GM19239 (cell line): ENCODE results near the gene CYP1A1.

Source experiments
- DNase-seq: peaks from one replicate; pipeline ENCODE4 v3.0.0; 2011; ENCODE audit warnings: low spot score; ENCODE audit not compliant: insufficient read length
- FAIRE-seq: peaks from 2 replicates; lab custom pipeline; 2011; peaks lifted over from hg19 to GRCh38; lab: Jason Lieb, UNC

CYP1A1 gene

GRCh38 chr15:74725225-74725774 lies at the start of gene CYP1A1:
TSS of gene CYP1A1 (minus strand) at chr15:74725528. CDS start at chr15:74723097, 2,431 bp downstream.
- FAIRE-seq (peak; percentile 76), DNase-seq (no peak)

DNA sequence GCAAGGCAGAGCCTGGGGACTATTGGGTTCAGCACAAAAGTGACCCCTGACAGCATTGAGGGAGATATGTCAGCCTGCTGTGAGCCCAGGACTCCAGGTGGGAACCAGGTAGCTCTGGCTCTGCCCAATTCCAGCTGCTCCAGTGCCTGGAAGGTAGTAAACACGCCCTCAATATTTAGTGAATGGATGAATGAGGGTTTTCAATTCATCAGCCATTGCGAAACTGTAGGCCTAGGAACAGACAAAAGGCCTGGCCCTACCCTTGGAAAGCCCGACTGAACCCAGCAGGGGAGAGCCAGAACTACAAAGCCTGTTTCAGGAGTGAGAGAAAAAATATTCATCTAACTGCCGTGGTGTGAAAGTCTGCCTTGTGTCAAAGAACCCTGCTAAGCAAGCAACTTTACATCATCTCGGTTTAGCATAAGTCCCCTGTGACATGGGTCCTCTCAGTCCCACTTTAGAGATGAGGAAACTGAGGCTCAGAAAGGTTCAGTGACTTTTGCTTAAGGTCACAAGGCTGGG lies 48.5 kb upstream of the CYP1A1 start:
- peak; percentile 64 for FAIRE-seq
- no peak for DNase-seq

- FAIRE-seq (no peak), DNase-seq (no peak)
Measured at GRCh38 chr15:74773329-74773728, 48.0 kb upstream of the CYP1A1 start.

DNA sequence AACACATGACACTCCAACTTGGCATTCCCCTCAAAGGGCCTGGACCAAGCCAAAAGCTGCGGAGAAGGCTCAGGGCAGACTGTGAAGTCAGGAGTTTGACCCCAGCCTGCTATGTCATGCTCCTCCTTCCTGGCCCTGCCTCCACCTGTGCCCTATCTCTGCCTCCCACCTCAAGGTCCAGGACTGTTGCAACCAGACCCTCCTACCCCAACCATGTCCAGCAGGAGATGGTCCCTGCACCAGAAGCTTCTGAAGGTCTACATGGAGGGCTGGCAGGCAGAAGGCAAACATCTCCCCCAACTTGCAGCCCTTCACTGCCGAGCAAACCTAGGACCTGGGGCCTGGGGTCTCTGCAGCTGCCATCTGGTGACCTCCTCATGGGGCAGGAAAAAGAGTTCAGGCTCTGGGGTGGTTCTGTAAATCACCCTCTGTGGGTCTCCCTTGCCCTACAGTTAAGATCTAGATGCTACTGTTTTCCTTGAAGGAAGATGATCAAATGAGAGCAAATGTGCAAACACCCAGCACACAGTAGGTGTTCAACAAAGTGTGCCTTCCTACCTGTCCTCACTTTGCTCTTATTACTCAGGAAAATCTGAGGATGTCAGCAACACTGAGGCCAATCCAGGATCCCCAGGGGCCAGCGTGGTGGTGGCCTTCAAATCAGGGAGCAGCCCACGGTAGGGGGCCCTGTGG lies 45.0 kb upstream of the CYP1A1 start:
- DNase-seq (no peak), FAIRE-seq (no peak)

- FAIRE-seq = no peak
Measured at GRCh38 chr15:74769463-74770025, 44.2 kb upstream of the CYP1A1 start.

GRCh38 chr15:74768771-74769342 lies 43.5 kb upstream of the CYP1A1 start:
- FAIRE-seq = peak; percentile 90
- peak; percentile 74 for DNase-seq

More at GRCh38 chr15:74769463-74770025, 44.2 kb upstream of the CYP1A1 start:
- DNase-seq = no peak

DNA sequence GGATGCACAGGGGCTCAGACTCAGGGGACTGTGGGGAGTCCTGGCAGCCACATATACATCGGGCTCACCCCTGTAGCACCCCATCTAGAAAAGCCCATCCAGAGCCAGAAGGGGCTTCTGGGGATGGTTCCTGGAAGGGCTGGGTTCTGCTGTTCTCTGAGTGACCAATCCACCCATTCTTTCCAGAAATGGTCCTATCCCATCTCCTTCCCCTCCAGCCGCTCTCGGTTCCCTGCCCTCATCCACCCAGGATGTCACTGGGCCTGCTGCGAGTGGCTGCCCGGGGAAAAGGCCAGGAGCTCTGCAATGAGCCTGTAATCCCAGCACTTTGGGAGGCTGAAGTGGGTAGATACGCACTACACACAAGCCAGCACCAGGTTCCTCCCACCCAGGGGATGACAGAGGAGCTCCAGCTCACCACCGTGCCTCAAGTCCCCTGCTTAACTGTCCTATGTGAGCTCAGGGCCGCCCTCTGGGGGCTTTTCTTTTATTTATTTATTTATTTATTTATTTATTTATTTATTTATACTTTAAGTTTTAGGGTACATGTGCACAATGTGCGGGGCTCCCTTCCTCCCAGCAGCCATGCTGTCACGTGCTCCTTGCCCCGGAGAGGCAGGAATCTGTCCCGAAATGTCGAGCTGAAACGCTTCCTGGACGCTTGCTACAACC lies 42.9 kb upstream of the CYP1A1 start:
- DNase-seq = no peak
- FAIRE-seq = no peak

GRCh38 chr15:74767167-74768098 lies 42.1 kb upstream of the CYP1A1 start:
- FAIRE-seq (no peak), DNase-seq (no peak)

DNA sequence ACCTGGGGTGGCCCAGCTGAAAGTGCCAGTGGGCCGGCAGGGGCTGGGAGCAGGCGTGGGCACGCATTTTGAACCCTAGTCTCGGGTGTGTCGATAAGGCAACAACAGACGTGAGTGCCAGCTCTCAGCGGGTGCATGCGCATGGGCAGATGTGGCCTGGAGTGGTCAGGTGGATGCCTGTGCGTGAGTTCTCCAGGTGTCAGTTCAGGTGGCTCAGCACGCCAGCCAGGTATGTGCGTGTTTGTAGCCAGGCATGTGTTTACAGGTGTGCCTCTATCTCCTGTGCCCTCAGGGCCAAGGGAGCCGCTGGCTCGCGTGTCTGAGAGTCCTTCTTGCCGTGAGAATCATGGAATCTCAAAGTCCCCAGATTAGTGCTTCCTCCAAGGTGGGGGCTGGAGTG lies 38.1 kb upstream of the CYP1A1 start:
- FAIRE-seq (no peak), DNase-seq (no peak)

DNA sequence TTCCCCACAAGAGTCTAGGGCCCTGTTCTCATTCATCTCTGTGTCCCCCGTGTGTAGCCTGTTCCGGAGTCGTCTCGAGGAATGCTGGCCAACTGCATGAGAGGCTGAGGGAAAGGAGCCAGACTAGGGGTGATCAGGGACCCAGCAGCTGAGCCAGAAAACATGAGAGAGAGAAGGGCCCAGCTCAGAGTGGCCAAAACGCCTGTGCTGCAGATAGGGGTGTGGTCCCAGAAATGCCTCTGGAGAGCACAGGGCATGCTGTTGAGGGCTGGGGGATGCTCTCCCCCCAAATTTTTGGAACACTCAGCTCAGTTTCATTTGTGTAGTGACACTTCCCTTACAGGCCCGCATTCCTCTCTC lies 37.4 kb upstream of the CYP1A1 start:
- no peak for FAIRE-seq
- no peak for DNase-seq

GRCh38 chr15:74758736-74759135 lies 33.4 kb upstream of the CYP1A1 start:
- FAIRE-seq (no peak), DNase-seq (no peak)

DNA sequence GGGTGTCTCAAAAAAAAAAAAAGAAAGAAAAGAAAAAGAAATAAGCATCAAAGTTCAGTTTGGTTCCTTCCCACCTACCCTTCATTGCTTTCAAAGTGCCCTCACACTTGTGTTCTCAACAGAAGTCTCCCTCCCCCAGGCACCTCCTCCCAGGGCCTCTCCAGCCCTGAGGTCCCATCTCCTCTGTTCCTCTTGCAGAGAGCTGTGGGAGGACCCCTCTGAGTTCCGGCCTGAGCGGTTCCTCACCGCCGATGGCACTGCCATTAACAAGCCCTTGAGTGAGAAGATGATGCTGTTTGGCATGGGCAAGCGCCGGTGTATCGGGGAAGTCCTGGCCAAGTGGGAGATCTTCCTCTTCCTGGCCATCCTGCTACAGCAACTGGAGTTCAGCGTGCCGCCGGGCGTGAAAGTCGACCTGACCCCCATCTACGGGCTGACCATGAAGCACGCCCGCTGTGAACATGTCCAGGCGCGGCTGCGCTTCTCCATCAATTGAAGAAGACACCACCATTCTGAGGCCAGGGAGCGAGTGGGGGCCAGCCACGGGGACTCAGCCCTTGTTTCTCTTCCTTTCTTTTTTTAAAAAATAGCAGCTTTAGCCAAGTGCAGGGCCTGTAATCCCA lies 29.4 kb upstream of the CYP1A1 start:
- DNase-seq (no peak), FAIRE-seq (no peak)

GRCh38 chr15:74752531-74752930 lies 27.2 kb upstream of the CYP1A1 start:
- no peak for DNase-seq
- FAIRE-seq = no peak

GRCh38 chr15:74752011-74752410 lies 26.7 kb upstream of the CYP1A1 start:
- DNase-seq = no peak

GRCh38 chr15:74750751-74751150 lies 25.4 kb upstream of the CYP1A1 start:
- DNase-seq = no peak
- FAIRE-seq = no peak

More at GRCh38 chr15:74752011-74752410, 26.7 kb upstream of the CYP1A1 start:
- no peak for FAIRE-seq

GRCh38 chr15:74749832-74750231 lies 24.5 kb upstream of the CYP1A1 start:
- no peak for DNase-seq
- FAIRE-seq = no peak

DNA sequence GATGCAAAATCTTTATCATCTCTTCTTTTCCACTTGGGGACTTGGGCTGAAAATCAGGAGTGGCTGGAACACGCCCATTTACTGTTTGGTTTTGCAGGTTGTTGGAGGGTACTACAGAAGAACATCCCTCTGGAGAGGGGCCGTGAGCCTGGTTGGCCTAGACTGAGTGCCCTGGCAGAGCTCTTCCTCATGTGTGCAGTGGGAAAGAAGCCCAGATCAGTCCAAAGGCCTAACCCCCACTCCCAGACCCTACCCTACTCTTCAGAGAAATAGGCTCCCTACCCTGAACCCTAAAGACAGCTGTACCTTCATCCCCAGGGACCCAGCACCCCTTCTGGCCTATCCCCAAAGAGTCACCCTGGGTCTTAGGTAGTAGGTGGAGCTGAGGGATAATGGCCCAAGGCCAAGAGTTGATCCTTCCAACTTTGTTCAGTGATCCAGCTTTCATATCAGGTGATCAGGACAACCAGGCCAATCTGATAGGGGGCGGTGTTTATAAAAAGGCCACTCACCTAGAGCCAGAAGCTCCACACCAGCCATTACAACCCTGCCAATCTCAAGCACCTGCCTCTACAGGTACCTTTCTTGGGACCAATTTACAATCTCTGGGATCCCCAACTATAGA lies 23.1 kb upstream of the CYP1A1 start, which contains the start of gene CYP1A2:
Gene CYP1A2, plus strand, starts transcription at position 524 of the 625 bp plus-strand sequence. CDS start 894 bp downstream, outside the sequence.
- DNase-seq = no peak
- no peak for FAIRE-seq

DNA sequence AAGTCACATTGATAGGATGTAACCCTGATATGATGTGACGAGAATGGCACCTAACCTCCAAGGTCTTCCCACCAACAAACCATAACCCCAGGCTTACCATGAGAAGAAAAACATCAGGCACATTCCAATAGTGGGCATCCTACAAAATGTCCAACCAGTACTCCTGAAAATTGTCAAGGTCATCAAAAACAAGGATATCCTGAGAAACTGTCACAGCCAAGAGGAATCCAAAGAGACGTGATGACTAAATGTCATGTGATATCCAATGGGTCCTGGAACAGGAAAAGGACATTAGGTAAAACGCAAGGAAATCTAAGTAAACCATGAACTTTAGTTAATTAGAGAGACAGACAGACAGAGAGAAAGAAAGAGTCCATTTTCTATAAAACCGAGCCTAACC lies 21.1 kb upstream of the CYP1A1 start:
- no peak for FAIRE-seq
- no peak for DNase-seq

GRCh38 chr15:74742422-74742821 lies 17.1 kb upstream of the CYP1A1 start:
- DNase-seq (no peak), FAIRE-seq (no peak)
